B cell (primary cell): ENCODE results near the gene CR1L. TPM values are rescaled to one million over a fixed set of nuclear protein-coding genes. Genes with fewer than 3 reads are reported as not detected.

Source experiments
- ATAC-seq: fragments of 200-7000 bp; cut with Tn5 transposase; one replicate; pipeline ENCODE4 v1.10.0; 2021; ENCODE audit warnings: low read depth, mild to moderate bottlenecking, moderate number of reproducible peaks, moderate library complexity
- CTCF ChIA-PET: fragments of 350-600 bp; sonication (Branson Sonifier 250); formaldehyde crosslinking; loops from one replicate; lab custom pipeline; 2021; ENCODE audit warnings: antibody characterized with exemption, inconsistent platforms; lab: Charles Lee
- POLR2A ChIA-PET: fragments of 350-600 bp; sonication (Branson Sonifier 250); formaldehyde crosslinking; loops from one replicate; lab custom pipeline; 2021; ENCODE audit warnings: antibody characterized with exemption; lab: Charles Lee
- DNase-seq: peaks from one replicate; pipeline ENCODE4 v3.0.0; 2013
- H2AFZ ChIP-seq: 2 replicates; pipeline ENCODE4 v1.6.1; 2012; ENCODE audit warnings: mild to moderate bottlenecking, low read depth, low read length; ENCODE audit not compliant: insufficient read depth, poor library complexity, severe bottlenecking
- H3K27ac ChIP-seq, 2 donors: 1 replicate in 1 of 2; 2 replicates in 1 of 2; pipeline ENCODE4 v1.5.1; 2012 to 2013; ENCODE audit warnings: low read length in 2 of 2, mild to moderate bottlenecking in 2 of 2, moderate library complexity in 1 of 2
- H3K27me3 ChIP-seq, 4 experiments: fragments of 200-600 bp in 1 of 4; sonication (generic) in 1 of 4; replicated peaks in 1 of 4; 1 replicate in 2 of 4; 2 replicates in 2 of 4; pipeline versions ENCODE4 v1.6.1 to v1.7.0; 2013 to 2016; ENCODE audit warnings: low read length in 3 of 4, mild to moderate bottlenecking in 2 of 4, mixed read lengths in 1 of 4, moderate library complexity in 1 of 4; ENCODE audit not compliant: insufficient read depth in 4 of 4, control insufficient read depth in 3 of 4; ENCODE audit errors: control extremely low read depth in 1 of 4
- H3K36me3 ChIP-seq, 2 experiments: replicated peaks in 1 of 2; 1 replicate in 1 of 2; 2 replicates in 1 of 2; pipeline versions ENCODE4 v1.6.1 to v1.7.1; 2013; ENCODE audit warnings: low read length in 1 of 2; ENCODE audit not compliant: insufficient read depth in 2 of 2, control insufficient read depth in 1 of 2; ENCODE audit errors: control extremely low read depth in 1 of 2, extremely low read depth in 1 of 2
- H3K4me1 ChIP-seq, 2 donors: fragments of 200-600 bp in 1 of 2; sonication (generic) in 1 of 2; 1 replicate in 1 of 2; 2 replicates in 1 of 2; pipeline versions ENCODE4 v1.5.1 to v1.6.1; 2013 to 2017; ENCODE audit warnings: low read length in 2 of 2; ENCODE audit not compliant: control insufficient read depth in 2 of 2, insufficient read depth in 2 of 2
- H3K4me2 ChIP-seq: replicated peaks from 2 replicates; pipeline ENCODE3; 2012; ENCODE audit warnings: mild to moderate bottlenecking, low read depth, low read length; ENCODE audit not compliant: poor library complexity, severe bottlenecking
- H3K4me3 ChIP-seq, 5 experiments: fragments of 200-600 bp in 1 of 5; sonication (generic) in 1 of 5; 1 replicate in 3 of 5; 2 replicates in 2 of 5; pipeline versions ENCODE4 v1.5.1 to v1.7.0; 2011 to 2016; ENCODE audit warnings: low read length in 4 of 5, mild to moderate bottlenecking in 4 of 5, low read depth in 2 of 5, control low read depth in 1 of 5, moderate library complexity in 1 of 5; ENCODE audit not compliant: insufficient read depth in 1 of 5; ENCODE audit errors: control extremely low read depth in 1 of 5, extremely low read depth in 1 of 5
- H3K79me2 ChIP-seq: fragments of 200-600 bp; sonication (generic); one replicate; pipeline ENCODE4 v1.6.0; 2016; ENCODE audit warnings: low read length; ENCODE audit not compliant: control insufficient read depth, insufficient read depth
- H3K9ac ChIP-seq: fragments of 200-600 bp; sonication (generic); 2 replicates; pipeline ENCODE4 v1.6.1; 2017; ENCODE audit warnings: mild to moderate bottlenecking, low read length, moderate library complexity
- H3K9me3 ChIP-seq, 3 donors: one replicate each; pipeline versions ENCODE4 v1.6.1 to v1.7.1; 2013; ENCODE audit warnings: low read length in 2 of 3; ENCODE audit not compliant: control insufficient read depth in 2 of 3, insufficient read depth in 1 of 3; ENCODE audit errors: control extremely low read depth in 1 of 3
- H4K20me1 ChIP-seq: 2 replicates; pipeline ENCODE4 v1.6.0; 2012; ENCODE audit warnings: mild to moderate bottlenecking, low read length; ENCODE audit not compliant: insufficient read depth, control insufficient read depth, poor library complexity, severe bottlenecking
- H3K27ac Mint-ChIP-seq: one replicate; pipeline ENCODE4 v1.8.0; 2021; ENCODE audit warnings: mixed read lengths
- H3K27me3 Mint-ChIP-seq: one replicate; pipeline ENCODE4 v1.8.0; 2021; ENCODE audit warnings: mixed read lengths
- H3K4me1 Mint-ChIP-seq: one replicate; pipeline ENCODE4 v1.8.0; 2021; ENCODE audit warnings: mixed read lengths
- H3K4me3 Mint-ChIP-seq: one replicate; pipeline ENCODE4 v1.8.0; 2021; ENCODE audit warnings: mixed read lengths
- H3K9me3 Mint-ChIP-seq: one replicate; pipeline ENCODE4 v1.8.0; 2022; ENCODE audit warnings: mixed read lengths; ENCODE audit not compliant: insufficient read depth
- CTCF ChIP-seq: fragments of 200-600 bp; IDR thresholded peaks from one replicate; pipeline ENCODE4 v1.8.0; 2022; ENCODE audit warnings: antibody characterized with exemption, mild to moderate bottlenecking
- EZH2 ChIP-seq: IDR thresholded peaks from 2 replicates; pipeline ENCODE4 v1.6.1; 2012; ENCODE audit warnings: borderline replicate concordance, low read depth, mild to moderate bottlenecking, moderate library complexity, low read length; ENCODE audit not compliant: insufficient read depth, poor library complexity, severe bottlenecking
- WGBS: methylation state at CpG from one replicate; pipeline ENCODE4 v1.1.5; 2013; ENCODE audit warnings: missing lambda C conversion rate; ENCODE audit not compliant: insufficient coverage; 5-methylcytosine and 5-hydroxymethylcytosine counted together
- intact Hi-C: fragments of 100-400 bp; cut with micrococcal nuclease; formaldehyde crosslinking; loops from one replicate; pipeline ENCODE4 v1.10.0; 2022
- polyA plus RNA-seq: library from polyadenylated mRNA; depleted of rRNA; stranded (reverse); fragments of >200 nt; gene quantifications from 2 replicates; pipeline ENCODE4 v1.2.3, GENCODE V29; 2012
- total RNA-seq, 2 donors: library from RNA; stranded (reverse); fragments of 120-200 nt in 1 of 2; gene quantifications; 1 replicate in 1 of 2; 2 replicates in 1 of 2; pipeline versions ENCODE4 v1.2.3 to v1.2.4, GENCODE V29; 2013 to 2022

The CR1L gene
- total and polyA plus RNA-seq, 2 donors (not counting 1 experiment from before 2014, with no cell fraction given) = 0.07 to 0.59 TPM

DNA sequence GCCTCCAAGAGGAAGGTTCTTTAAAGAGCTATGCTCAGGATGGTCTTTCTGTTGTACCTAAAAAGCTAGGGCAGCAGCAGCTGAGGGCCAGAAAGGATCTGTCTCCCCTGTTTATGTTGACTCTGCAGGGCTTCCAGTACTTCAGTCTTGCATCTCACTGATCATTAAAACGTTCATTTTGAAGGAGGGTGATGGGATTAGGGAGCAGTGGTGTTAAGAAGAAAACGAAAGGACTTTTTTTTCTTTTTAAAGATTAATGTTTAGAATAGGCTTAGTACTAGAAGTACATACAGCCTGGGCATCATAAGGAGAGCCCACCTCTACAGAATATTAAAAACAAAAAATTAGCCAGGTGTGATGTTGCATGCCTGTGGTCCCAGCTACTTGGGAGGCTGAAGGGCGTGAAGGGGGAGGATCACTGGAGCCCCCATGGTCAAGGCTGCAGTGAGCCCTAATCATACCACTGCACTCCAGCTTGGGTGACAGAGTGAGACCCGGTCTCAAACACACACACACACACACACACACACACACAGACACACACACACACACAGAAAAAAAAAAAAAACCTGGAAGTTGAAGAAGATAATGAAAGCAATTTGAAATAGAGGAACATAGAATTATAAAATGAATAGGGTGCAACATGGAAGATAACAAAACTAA is 2.9 kb downstream of the CR1L start:
- TF ChIP-seq CTCF = no peak
- no peak for TF ChIP-seq EZH2
- H3K27ac Mint-ChIP-seq = no peak overlapping the region
- CTCF ChIA-PET = no interaction called here

DNA sequence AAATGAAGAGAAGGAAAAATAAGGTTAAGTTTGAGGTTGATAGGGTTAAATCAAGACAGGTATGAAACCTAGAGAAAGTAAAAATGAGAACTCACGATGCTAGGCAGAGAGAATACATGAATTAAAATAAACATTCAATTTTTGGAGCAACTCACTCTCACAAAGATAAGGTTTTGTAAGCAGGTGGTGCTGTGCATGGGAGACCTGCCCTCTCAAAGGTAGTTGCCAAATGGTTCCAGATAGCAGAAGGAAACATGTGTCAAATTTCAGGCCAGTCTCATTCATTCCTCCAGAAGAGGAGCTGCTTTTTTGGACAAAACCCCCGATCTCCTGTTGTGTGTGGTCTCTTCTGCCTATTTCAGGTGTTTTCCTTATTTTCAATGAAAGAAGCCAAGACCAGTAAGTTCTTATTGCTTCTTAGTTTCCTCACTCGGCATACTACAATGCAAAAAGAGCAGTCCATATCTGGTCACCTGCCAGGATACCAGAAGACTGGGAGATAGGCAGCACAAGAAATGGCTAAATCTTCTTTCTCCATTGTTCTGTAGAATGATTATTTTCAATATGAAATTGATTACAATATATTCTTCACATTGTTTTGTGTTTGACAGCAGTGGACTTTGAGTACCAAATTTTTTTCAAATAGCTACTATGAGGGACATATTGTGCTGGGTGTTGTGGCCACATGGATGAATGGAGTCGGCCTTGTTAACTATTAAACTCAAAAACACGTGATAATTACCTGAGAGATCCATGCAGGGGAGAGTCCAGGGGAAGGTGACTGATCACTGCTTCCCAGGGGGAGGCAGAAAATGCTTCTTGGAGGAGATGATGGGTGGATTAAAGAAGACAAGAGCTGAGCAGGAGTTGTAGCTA is 3.6 kb downstream of the CR1L start:
- Histone ChIP-seq H2AFZ (no peak overlapping the region), H3K27ac (no peak overlapping the region), H3K4me2 (no peak overlapping the region), H3K9me3 (peaks cover 0 to 6% (median 0%) of the 10 kb centered on the region in 3 donors), H4K20me1 (no peaks in the 10 kb centered on the region), H3K9ac (no peak overlapping the region), H3K4me3 (no peak overlapping the region), H3K4me1 (peaks cover 7 to 12% of the 10 kb centered on the region in 2 donors), H3K27me3 (no peaks in the 10 kb centered on the region), H3K36me3 (no peaks in the 10 kb centered on the region), H3K79me2 (no peaks in the 10 kb centered on the region)
- H3K9me3 Mint-ChIP-seq = no peaks in the 10 kb centered on the region
- H3K27me3 Mint-ChIP-seq = no peaks in the 10 kb centered on the region
- ATAC-seq (no peak), DNase-seq (no peak)
- peaks cover 12% of the 10 kb centered on the region for H3K4me1 Mint-ChIP-seq
- WGBS = 96% methylated on average over 4 of the region's 5 CpGs
- TF ChIP-seq EZH2 (no peak), CTCF (no peak)
- ChIA-PET POLR2A (no interaction called here), CTCF (no interaction called here)
- H3K4me3 Mint-ChIP-seq = no peak overlapping the region
- intact Hi-C loops = no loop called here
- no peak overlapping the region for H3K27ac Mint-ChIP-seq

More for the DNA sequence above, 2.9 kb downstream of the CR1L start:
- intact Hi-C loops = no loop called here
- Histone ChIP-seq H3K9me3 (peaks cover 0 to 6% (median 0%) of the 10 kb centered on the region in 3 donors), H3K27me3 (no peaks in the 10 kb centered on the region), H3K4me3 (no peak overlapping the region), H3K4me1 (peaks cover 7 to 12% of the 10 kb centered on the region in 2 donors), H3K4me2 (no peak overlapping the region), H4K20me1 (no peaks in the 10 kb centered on the region), H3K36me3 (no peaks in the 10 kb centered on the region), H2AFZ (no peak overlapping the region), H3K9ac (no peak overlapping the region), H3K27ac (no peak overlapping the region), H3K79me2 (no peaks in the 10 kb centered on the region)
- WGBS = no CpG with 5 or more reads among the region's 4 CpGs
- Mint-ChIP-seq H3K4me3 (no peak overlapping the region), H3K9me3 (no peaks in the 10 kb centered on the region), H3K27me3 (no peaks in the 10 kb centered on the region), H3K4me1 (peaks cover 12% of the 10 kb centered on the region)
- POLR2A ChIA-PET = no interaction called here
- ATAC-seq (no peak), DNase-seq (no peak)
